GM18498 (cell line): ENCODE measurements around the gene SGMS1.
A peak's percentile ranks its signal among the peaks of the same experiment; 100 is the strongest.

Experiments used
- ATAC-seq: cut with Tn5 transposase; IDR thresholded peaks from one replicate; pipeline ENCODE4 v1.9.1; 2021; ENCODE audit warnings: mild to moderate bottlenecking, moderate library complexity; ENCODE audit not compliant: unreplicated experiment

Gene SGMS1

DNA sequence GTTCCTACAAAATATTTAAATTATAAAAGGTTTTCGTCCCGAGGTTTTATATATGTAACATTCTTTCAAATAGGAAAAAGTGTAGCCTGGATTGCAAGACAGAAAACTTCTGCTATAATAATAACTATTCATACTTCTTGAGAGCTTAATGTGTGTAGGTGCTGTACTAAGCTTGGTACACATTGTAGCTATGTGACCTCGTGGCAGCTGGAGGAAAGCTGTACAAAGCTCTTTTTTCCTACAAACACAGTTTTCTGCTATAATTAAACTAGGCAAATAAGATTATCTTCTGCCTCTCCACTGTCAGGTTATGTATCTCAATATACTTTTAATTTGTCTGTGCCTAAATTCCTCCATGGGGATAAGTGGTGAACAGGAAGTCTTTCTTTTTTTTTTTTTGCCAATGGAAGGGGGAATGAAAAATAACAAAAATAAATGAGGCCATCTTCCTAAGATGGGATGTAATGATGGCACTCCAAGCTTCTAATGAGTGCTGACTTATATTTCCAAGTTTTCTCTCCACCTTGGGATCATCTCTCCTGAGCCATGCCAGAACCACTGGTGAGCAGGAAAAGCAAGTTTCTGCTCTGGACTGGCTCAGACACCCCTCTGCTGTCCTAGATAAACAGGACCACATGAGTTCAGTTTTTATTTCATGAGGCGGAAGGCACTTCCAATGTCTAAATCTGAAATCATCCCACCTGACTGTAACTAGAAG is 9.9 kb downstream of the SGMS1 start:
- ATAC-seq, result no peak

DNA sequence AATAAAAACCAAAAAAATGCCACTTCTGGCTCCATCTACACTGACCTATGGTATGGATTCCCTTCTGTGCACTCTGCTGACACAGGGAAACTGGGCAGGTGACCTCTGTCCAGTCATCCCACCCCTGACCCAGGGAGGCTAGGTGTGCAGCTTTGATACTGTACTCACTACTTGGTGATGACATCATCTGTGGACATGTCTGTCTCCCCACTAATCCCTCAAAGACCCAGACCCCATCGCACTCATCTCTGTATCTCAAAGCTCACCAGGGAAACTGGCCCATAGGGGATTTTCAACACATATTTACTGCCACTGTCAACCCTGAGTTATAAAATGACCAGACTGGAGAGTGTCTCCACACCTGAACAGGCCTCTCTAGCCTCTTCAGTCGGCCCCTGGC is 10.6 kb downstream of the SGMS1 start:
- peak; percentile 58 for ATAC-seq

DNA sequence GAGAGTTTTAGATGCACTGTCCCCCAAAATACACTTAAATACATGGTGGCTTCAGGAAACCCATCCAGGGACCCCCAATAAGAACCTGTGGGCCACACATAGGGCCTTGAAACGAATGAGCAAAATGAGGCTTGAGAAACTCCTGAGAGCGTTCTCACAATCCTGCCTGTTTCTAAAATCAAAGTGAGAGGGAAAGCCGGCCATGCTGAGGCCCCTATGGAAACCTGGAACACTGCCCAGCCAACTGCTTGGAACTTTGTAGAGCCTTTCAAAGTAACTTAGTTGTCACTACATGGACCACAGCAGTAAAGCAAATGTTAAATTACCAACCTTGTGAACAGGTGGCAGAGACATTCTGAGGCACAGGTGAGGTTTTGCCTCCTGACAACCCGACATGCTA is 13.4 kb downstream of the SGMS1 start:
- ATAC-seq, result no peak

DNA sequence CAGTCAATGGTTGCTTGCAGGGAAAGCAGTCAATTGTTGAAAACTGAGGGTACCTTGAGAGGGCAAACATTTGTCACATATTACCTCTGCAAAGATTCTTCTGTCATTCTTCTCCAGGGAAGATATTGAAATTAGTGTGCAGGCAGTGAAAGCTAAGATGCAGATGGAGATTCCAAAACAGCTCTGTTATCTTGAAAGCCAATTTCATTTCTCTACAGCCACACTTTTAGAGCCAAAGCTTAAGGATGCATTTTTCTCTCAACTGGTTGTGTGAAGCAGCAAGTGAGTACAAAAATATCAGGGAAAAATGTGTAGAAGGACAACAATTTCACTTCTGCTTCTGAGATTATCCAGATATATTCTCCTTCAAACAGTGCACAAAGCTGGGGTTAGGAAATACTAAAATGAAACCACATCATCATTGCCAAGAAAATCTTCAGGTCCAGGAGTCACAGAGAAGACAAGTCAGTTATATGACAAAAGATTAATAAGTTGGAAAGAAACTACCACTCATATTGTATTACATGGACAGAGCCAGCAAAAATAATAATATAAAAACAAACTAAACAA is 16.3 kb downstream of the SGMS1 start:
- ATAC-seq, result no peak

DNA sequence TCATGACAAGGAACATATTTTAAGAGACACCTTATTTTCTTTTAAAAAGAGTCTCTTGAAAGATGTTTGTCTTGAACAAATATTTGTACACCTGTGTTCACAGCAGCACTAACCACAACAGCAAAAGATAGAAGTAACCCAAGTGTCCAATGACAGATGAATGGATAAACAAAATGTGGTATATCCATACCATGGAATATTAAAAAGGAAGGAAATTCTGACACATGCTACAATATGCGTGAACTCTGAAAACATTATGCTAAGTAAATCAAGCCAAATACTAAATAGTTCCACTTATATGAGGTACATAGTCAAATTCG is 17.8 kb downstream of the SGMS1 start:
- no peak for ATAC-seq

DNA sequence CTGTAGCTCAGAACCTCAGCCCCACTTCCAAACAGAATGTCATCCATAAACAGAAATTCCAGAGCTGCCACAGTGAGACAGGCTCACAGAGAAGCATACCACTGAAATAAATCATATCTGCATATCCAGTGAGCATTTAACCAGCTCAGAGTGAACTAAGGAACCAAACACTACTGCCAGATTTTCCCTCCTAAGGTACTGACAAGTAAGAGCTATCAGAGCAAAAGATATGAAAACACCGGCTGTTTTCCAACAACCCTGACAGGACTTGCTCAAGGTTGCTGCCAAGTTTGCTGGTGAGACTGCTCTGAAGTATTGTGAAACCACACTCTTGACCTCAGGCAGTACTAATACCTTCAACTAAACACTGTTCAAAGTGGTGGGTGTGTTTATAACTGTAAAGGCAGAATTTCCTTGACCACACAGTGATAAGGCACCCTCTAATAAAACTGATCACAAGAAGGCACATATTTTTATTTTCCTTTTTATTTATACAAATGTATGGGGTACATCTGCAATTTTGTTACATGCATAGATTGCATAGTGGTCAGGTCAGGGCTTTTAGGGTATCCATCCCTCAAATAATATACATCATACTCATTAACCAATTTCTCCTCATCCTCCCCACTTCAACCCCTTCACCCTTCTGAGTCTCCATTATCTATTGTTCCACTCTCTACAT is 18.3 kb downstream of the SGMS1 start:
- ATAC-seq, result peak; percentile 88

DNA sequence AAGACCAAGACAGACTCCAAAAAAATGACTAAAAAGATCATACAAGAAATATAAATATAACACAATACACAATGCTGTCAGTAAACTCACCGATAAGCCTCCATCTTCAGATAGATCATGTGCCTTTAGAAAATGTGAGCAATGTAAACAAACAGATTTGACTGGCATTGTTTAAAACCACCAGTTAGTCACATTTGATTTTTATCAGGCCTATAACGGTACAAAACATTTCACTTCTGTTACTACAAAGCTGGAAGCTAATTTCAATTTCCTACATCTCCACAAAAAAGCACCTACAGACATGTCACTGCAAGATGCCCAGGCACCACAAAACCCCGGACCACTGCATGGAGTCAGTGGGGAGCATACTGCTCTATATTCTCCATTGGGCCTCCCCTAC is 18.9 kb downstream of the SGMS1 start:
- ATAC-seq, result no peak

DNA sequence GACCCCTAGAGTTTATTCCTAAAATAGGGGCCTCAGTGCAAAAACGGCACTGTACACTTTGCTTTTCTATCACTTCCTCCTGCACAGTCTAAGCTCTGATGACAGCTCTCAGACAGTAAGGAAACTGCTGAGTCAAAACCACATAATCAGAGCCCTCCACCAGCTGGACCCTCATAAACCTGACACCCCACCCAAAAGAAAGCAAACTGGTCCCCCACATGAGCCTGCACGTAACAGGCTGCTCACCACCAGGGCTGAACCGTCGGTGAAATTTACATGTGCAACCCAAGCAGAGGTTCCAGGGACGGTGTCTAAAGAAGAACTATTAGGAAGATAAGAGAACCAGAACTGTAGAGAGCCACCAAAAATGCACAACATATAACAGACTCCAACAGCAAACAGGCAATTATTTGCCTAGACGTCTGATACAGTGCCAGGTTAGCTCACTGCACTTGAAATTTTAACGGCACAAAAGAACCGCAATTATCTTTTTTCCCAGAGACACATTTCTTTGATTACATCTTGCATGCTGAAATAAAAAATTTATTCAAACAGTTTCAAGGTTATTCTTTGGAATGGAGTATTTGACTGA is 19.6 kb downstream of the SGMS1 start:
- peak; percentile 58 for ATAC-seq

DNA sequence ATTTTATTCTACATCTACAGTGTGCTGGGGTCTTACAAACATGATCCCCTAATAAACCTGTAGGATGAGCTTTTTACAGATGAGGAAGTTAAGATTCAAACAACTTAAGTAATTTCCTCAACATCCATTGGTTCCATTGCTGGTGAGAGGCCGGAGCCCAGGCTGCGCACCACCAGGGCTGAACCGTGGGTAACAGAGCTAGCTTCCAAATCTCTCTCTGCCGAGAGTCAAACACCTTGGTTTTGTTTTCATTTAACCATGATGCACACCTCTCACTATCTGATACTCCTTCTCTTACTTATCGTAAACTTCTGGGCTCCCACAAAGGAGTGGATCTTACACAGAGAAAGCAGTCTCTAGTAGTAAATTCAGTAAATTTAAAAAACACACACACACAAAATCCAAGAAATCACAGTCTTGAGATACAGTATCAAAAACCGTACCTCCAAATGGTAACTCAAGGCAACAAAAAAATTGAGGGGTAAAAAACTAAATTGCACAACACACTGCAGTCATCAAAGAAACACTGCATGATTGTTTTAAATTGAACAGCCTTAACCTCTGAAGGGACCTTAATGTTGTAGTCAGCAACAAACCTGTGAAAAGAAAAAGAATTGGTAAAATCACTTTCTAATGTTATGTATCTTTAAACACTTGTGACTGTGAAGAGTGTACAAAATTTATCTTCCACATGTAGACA is 20.5 kb downstream of the SGMS1 start:
- no peak for ATAC-seq

DNA sequence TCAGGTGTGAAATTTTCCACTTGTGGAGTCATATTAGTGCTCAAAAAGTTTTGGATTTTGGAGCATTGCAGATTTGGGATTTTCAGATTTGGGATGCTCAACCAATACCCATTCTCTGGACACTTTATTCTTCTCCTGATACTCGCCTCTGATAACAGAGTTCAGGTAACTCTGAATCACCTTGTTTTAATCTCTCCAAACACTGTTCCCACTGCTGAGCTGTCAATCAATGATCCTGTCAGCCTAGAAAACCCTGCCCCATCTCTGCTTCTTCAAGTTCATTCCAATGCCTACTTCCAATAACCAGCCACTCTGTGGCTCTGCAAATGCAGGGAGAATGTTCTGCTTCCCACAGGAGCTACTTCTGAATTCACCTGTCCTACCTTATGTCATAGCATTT is 21.8 kb downstream of the SGMS1 start:
- ATAC-seq, result no peak

DNA sequence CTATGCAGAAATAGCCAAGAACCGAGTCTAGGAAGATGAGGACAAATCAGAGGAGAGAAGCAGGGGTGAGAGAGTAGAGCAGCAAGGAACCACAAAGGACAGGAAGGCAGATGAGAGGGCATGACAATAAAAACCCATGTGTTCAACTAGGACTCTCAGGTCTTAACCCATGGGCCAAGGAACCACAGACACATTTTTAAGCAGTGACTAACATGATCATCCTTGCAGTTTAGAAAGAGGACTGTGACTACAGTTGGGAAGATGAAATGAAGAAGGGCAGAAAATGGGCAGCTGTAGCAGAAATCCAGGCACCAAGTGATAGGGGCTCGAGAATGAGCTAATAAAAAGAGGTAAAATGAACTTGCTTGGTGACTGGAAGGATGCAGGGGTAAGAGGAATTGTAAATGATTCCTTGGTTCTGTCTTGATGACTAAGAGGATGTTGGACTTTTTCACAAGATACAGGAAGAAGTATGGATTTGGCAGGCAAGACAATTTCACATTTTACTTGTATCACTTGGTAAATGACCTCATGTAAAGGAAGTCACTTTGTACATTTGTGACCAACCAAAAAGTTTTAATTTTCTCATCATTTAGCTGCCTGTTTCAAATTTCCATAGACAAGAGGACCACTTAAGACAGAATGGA is 22.8 kb downstream of the SGMS1 start:
- no peak for ATAC-seq

DNA sequence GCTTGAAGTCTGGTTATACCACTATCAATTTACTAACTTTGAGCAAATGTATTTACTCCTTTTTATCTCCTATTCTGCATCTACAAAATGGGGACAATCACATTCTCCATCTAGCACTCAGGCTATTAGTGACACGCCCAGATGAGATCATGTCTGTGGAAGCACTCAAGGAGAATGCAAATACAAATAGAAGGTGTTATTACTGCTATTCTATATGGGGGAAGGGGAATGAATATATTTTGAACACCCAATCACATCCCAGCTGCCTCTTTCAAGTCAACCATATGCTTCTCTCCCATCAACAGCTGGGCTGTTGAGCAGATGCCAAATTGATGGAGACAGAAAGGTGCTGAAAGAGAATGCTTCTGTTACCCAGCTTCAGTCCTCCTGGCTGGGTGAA is 23.5 kb downstream of the SGMS1 start:
- ATAC-seq, result no peak

DNA sequence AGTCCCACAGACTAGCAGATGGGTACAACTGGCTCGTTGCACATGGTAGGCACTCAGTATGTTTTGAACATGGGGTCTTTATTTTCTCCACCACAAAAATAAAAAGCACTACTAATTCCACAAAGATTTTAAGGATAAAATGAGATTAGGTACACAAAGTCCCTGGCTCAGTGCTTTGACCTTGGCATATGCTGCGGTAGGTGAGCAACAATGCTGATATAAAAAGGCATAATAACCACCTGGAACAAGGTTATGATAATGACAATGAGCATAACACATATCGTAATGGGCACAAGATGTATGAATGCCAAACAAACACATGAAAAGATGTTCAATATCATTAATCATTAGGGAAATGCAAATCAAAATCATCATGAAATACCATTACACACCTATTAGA is 26.9 kb downstream of the SGMS1 start:
- no peak for ATAC-seq

DNA sequence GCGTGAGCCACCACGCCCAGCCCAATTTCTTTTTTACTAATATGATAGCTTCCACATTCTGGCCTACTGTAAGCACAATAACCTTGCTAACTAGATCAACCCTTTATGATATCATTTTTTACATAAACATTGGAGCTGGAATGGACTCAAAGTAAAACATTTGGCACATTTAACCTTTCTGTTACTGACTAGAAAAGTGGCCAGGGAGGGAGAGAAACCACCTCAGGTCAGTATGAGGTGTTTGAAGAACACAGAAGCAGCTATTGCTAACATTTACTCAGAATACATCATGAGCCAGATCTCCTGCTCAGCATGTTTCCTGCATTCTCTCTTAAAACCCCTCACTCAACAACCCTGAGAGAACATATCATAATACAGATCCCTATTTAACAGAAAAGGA is 27.3 kb downstream of the SGMS1 start:
- no peak for ATAC-seq

DNA sequence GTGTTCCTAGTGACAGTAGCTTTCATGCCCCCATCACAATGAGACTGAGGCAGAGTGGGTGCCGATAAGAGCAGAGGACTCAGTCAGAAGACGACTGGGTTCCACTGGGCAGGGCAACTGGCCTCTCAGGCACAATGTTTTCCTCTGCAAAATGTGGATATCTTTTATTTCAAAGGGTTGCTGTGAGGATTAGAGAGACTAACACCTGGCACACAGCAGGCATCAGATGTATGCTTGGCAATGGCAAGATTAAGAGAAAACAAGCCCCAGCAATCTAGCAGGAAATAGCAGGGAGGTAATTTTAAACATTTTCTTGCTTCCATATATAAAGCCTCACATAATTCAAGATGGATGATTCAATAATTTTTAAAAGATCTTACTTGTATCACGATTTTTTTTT is 28.0 kb downstream of the SGMS1 start:
- ATAC-seq, result no peak

DNA sequence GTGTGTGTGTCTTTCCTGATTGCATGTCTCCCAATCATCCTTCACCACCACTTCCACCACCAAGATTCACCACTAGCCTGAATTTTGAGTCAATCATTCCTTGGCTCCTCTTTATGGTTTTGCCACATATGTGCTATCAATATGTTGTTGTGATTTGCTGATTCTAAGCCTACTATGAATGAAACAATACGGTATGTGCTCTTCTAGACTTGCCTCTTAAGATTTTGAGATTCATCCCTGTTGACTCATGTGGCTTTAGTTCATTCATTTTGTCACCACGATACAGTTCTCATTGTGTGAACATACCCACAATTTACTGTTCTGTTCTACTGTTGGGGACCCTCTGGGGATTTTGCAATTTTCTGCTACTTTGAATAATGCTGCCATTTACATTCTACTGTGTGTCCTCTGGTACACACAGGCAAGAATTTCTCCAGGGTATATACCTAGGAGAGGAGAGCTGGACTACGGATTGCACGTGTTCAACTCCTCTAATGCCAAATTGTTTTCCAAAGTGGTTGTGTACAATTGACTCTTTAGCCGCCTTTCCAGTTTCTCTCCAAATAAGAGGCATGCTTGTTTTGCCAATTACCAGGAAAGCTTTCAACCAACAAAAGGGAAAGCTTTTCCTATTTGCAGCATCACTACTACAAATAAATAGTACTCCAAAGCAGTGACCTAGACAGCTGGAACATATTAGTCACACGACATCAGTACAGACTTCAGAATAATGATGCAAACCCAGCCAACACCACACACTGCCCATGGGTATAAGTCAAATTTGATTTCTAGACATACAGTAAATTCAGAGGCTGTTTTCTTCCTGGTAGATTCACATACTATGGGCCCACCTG is 30.0 kb downstream of the SGMS1 start:
- ATAC-seq, result no peak

DNA sequence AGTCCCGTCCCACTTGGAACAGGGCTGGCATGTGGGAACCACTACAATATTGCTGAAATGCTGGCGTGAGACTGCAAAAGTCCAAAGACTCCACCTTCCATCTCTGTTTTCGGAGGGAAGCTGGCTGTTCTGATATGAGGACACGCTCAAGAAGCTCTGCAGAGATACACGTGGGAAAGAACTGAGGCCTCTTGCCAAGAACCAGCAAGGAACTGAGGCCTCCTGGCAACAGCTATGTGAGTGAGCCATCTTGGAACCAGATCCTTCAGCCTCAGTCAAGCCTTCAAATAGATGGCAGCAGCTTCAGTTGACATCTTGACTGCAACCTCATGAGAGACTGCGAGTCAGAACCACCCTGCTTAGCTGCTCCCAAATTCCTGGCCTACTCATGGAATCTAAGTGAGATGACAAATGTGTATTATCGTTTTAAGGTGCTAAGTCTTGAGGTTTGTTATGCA is 30.8 kb downstream of the SGMS1 start:
- ATAC-seq, result no peak

DNA sequence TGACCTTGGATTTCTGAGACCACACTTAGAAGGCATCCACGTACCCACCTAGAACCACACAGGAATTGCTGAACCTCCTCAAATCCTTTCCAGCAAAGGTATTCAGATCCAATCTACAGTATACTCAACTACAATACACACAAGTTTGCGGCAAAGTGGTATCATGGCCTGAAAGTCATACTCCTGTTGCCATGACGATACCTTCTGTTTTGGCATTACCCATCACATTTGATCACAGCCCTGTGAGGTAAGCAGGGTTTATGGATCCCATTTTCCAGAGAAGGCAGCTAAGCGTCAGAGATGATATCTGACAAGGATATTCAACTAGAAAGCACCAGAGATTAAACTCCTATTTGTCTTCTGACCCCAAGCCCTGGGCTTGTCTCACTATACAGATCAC is 32.8 kb downstream of the SGMS1 start:
- no peak for ATAC-seq

DNA sequence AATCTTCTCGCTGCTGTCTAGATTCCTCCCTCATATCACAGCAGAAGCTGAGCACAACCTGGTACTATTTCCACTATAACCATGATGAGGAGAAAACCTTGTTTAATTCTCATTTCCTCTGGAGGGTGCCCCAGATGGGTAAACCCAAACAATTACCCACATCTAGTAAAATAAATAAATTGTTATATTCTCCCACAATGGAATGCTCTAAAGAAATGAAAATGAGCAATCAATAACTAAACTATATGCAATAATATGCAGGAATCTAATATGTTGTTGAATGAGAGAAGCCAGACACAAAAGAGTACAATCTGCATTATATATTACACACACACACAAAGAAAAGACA is 37.0 kb downstream of the SGMS1 start:
- ATAC-seq, result no peak
